NCI-H128 (cell line): ENCODE data around the gene TMEM221.

Experiments used
- DNase-seq: peaks from one replicate; lab custom pipeline; 2025; ENCODE audit not compliant: unreplicated experiment; lab: John Stamatoyannopoulos, UW

TMEM221 gene

GRCh38 chr19:17406046-17406886, 42.2 kb downstream of the TMEM221 start:
- no peak for DNase-seq

GRCh38 chr19:17405250-17406045, 43.0 kb downstream of the TMEM221 start, which contains the start of gene BST2:
TSS of gene BST2 (minus strand) at chr19:17405630. CDS start at chr19:17405575, 55 bp downstream.
- no peak for DNase-seq

- no peak for DNase-seq
These were observed 43.7 kb downstream of the TMEM221 start for GRCh38 chr19:17404621-17405249.

GRCh38 chr19:17404015-17404414, 44.5 kb downstream of the TMEM221 start:
- DNase-seq: no peak

- no peak for DNase-seq
These were observed 45.2 kb downstream of the TMEM221 start for GRCh38 chr19:17402982-17403855.

GRCh38 chr19:17401628-17402027, 46.8 kb downstream of the TMEM221 start:
- no peak for DNase-seq

- DNase-seq: no peak
These were observed 49.5 kb downstream of the TMEM221 start for GRCh38 chr19:17398902-17399527.

- DNase-seq: no peak
These were observed 53.5 kb downstream of the TMEM221 start for GRCh38 chr19:17394891-17395415.

GRCh38 chr19:17393914-17394313, 54.6 kb downstream of the TMEM221 start, which contains the start of gene CCDC194:
TSS of gene CCDC194 (minus strand) at chr19:17394196. CDS start at chr19:17394158, 38 bp downstream.
- DNase-seq: no peak

- no peak for DNase-seq
These were observed 55.5 kb downstream of the TMEM221 start for GRCh38 chr19:17393002-17393401.

GRCh38 chr19:17391371-17392151, 56.9 kb downstream of the TMEM221 start:
- no peak for DNase-seq

- peak; percentile 56 for DNase-seq
These were observed 57.6 kb downstream of the TMEM221 start for GRCh38 chr19:17390665-17391370.

GRCh38 chr19:17389957-17390664, 58.4 kb downstream of the TMEM221 start:
- no peak for DNase-seq

- DNase-seq: no peak
These were observed 59.2 kb downstream of the TMEM221 start for GRCh38 chr19:17389288-17389687.

GRCh38 chr19:17385878-17386611, 62.4 kb downstream of the TMEM221 start:
- no peak for DNase-seq
